K562 (cell line): ENCODE measurements around the gene ELOF1. TPM values are rescaled to one million over a fixed set of nuclear protein-coding genes. Genes with fewer than 3 reads are reported as not detected.

Experiments used
- ARID2 ChIP-seq: fragments of 450-650 bp; IDR thresholded peaks from 2 replicates; pipeline ENCODE4 v1.6.1; 2017; ENCODE audit warnings: antibody characterized with exemption, mild to moderate bottlenecking
- CREB1 ChIP-seq, 2 experiments: sonication (generic) in 1 of 2; formaldehyde crosslinking in 1 of 2; IDR thresholded peaks; 2 replicates each; pipeline versions ENCODE4 v1.6.1 to v1.8.0; 2012 to 2022; ENCODE audit warnings: inconsistent platforms in 1 of 2, mild to moderate bottlenecking in 1 of 2, missing genetic modification reagents in 1 of 2, moderate library complexity in 1 of 2
- FOSL1 ChIP-seq: fragments of 200-800 bp; sonication (Bioruptor generic); conservative IDR thresholded peaks from 2 replicates; pipeline ENCODE4 v1.6.1; 2016; ENCODE audit warnings: missing genetic modification characterization, missing compliant biosample characterization
- FOXK1 ChIP-seq: sonication (generic); formaldehyde crosslinking; IDR thresholded peaks from 2 replicates; pipeline ENCODE4 v1.8.0; 2022; ENCODE audit warnings: missing genetic modification reagents, mild to moderate bottlenecking, borderline replicate concordance
- GABPA ChIP-seq: fragments of 200-800 bp; sonication (Bioruptor generic); conservative IDR thresholded peaks from 2 replicates; pipeline ENCODE4 v1.6.1; 2016; ENCODE audit warnings: low read depth, missing genetic modification characterization, missing compliant biosample characterization
- KDM2B ChIP-seq: fragments of 250-450 bp; sonication (Bioruptor Pico); IDR thresholded peaks from 2 replicates; pipeline ENCODE4 v1.8.0; 2021; ENCODE audit warnings: mild to moderate bottlenecking, moderate library complexity
- MTA1 ChIP-seq: fragments of 450-650 bp; IDR thresholded peaks from 2 replicates; pipeline ENCODE4 v1.6.1; 2017; ENCODE audit warnings: borderline replicate concordance
- PHF21A ChIP-seq: fragments of 450-650 bp; IDR thresholded peaks from 2 replicates; pipeline ENCODE4 v1.6.1; 2017; ENCODE audit warnings: low read depth, borderline replicate concordance
- RBBP5 ChIP-seq: fragments of 200-600 bp; sonication (generic); IDR thresholded peaks from 2 replicates; pipeline ENCODE4 v1.6.1; 2012; ENCODE audit warnings: borderline replicate concordance, mild to moderate bottlenecking, low read length, control low read depth, inconsistent platforms; ENCODE audit not compliant: insufficient read depth, poor library complexity, severe bottlenecking
- SRSF7 ChIP-seq: fragments of 200-400 bp; formaldehyde crosslinking; optimal IDR thresholded peaks from 2 replicates; pipeline ENCODE3; 2017; ENCODE audit warnings: mild to moderate bottlenecking, low read depth, low read length
- TBP ChIP-seq: optimal IDR thresholded peaks from 2 replicates; pipeline ENCODE3; 2011; ENCODE audit warnings: low read depth, low read length, improper control_type of control experiment
- TCF3 ChIP-seq: sonication (generic); formaldehyde crosslinking; IDR thresholded peaks from 2 replicates; pipeline ENCODE4 v1.4.0; 2020; ENCODE audit warnings: mild to moderate bottlenecking, missing genetic modification reagents
- TSHZ1 ChIP-seq: fragments of 250-450 bp; sonication (Bioruptor Pico); IDR thresholded peaks from 2 replicates; pipeline ENCODE4 v1.4.0; 2020; ENCODE audit warnings: mild to moderate bottlenecking, moderate library complexity
- ZNF561 ChIP-seq: fragments of 450-650 bp; formaldehyde crosslinking; conservative IDR thresholded peaks from 2 replicates; pipeline ENCODE4 v1.4.0; 2020; ENCODE audit warnings: mild to moderate bottlenecking, moderate library complexity
- polyA plus RNA-seq, 8 experiments: library from polyadenylated mRNA; depleted of rRNA in 4 of 8; stranded (reverse) in 5 of 8; unstranded in 3 of 8; fragments of >200 nt; fragmentation: Nextera tagmentation in 2 of 8; fragmentation: Illumina TruSeq in 1 of 8; extraction: Ambion mirVana in 2 of 8; extraction: Trizol in 1 of 8; gene quantifications; 2 replicates each; pipeline versions ENCODE4 v1.2.1 to v1.2.3, GENCODE V29; 2011 to 2014; ENCODE audit warnings: inconsistent platforms in 1 of 8, missing spikeins in 1 of 8
- total RNA-seq, 7 experiments: library from RNA; depleted of rRNA in 6 of 7; stranded (reverse); fragments of >200 nt in 6 of 7; fragmentation: Illumina TruSeq in 2 of 7; extraction: Trizol in 2 of 7; gene quantifications; 2 replicates each; pipeline versions ENCODE4 v1.2.1 to v1.2.3, GENCODE V29; 2011 to 2021; ENCODE audit warnings: low replicate concordance in 1 of 7
- TF ChIP-seq, protein P1 (sequence below), 2 experiments: fragments of 450-650 bp; conservative IDR thresholded peaks; 2 replicates each; pipeline ENCODE4 v1.6.1; 2017; ENCODE audit warnings: mild to moderate bottlenecking in 2 of 2, moderate library complexity in 2 of 2

The ELOF1 gene
- total and polyA plus RNA-seq, 9 of the 15 experiments (the other 6 are each of a cell fraction or from before 2014, with no cell fraction given) = 16.7 to 147 (median 74.2) TPM

- TF ChIP-seq KDM2B (CRISPR knock-in tag) (no peak), FOXK1 (CRISPR knock-in tag) (no peak), TCF3 (CRISPR knock-in tag) (no peak), ZNF561 (0 out of 2 replicates have a peak, but pooled peaks have one; percentile 14), MTA1 (peak; percentile 98), GABPA (peak; percentile 98), CREB1 (IDR thresholded peaks at IDR 0.05) (peak; percentile 97), CREB1 (CRISPR knock-in tag; IDR thresholded peaks at IDR 0.05) (peak; percentile 96), FOSL1 (peak; percentile 54), TBP (peak; percentile 43), PHF21A (no peak), SRSF7 (no peak), TSHZ1 (no peak), RBBP5 (peak; percentile 79), ARID2 (no peak)
- TF ChIP-seq, protein P1, sequence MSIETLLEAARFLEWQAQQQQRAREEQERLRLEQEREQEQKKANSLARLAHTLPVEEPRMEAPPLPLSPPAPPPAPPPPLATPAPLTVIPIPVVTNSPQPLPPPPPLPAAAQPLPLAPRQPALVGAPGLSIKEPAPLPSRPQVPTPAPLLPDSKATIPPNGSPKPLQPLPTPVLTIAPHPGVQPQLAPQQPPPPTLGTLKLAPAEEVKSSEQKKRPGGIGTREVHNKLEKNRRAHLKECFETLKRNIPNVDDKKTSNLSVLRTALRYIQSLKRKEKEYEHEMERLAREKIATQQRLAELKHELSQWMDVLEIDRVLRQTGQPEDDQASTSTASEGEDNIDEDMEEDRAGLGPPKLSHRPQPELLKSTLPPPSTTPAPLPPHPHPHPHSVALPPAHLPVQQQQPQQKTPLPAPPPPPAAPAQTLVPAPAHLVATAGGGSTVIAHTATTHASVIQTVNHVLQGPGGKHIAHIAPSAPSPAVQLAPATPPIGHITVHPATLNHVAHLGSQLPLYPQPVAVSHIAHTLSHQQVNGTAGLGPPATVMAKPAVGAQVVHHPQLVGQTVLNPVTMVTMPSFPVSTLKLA (conservative IDR thresholded peaks at IDR 0.05) = peak in 1 of 2 experiments; percentile 73; a peak in 2 of 4 replicates
Observed at GRCh38 chr19:11505504-11506100, 53.4 kb downstream of the ELOF1 start, which contains the start of gene ZNF653 (continued).
